ENCODE measurements around the gene KSR1. TPM values are rescaled to one million over a fixed set of nuclear protein-coding genes. Genes with fewer than 3 reads are reported as not detected.
"Not testable (repeated sequence)": the region's sequence is repeated elsewhere in the genome, so short reads cannot be mapped to it uniquely, and the experiment has no call there.

Gene KSR1
- polyA plus RNA-seq, 3 donors: 23.5 to 203 (median 28.7) TPM

GRCh38 chr17:27497696-27498095 lies 41.4 kb downstream of the KSR1 start:
- no peak overlapping the region for H3K27ac ChIP-seq (ENCODE audit: low read depth, low read length)
- WGBS, 3 donors: 49 to 97% (median 89%) methylated on average over 5 of the region's 5 CpGs

DNA sequence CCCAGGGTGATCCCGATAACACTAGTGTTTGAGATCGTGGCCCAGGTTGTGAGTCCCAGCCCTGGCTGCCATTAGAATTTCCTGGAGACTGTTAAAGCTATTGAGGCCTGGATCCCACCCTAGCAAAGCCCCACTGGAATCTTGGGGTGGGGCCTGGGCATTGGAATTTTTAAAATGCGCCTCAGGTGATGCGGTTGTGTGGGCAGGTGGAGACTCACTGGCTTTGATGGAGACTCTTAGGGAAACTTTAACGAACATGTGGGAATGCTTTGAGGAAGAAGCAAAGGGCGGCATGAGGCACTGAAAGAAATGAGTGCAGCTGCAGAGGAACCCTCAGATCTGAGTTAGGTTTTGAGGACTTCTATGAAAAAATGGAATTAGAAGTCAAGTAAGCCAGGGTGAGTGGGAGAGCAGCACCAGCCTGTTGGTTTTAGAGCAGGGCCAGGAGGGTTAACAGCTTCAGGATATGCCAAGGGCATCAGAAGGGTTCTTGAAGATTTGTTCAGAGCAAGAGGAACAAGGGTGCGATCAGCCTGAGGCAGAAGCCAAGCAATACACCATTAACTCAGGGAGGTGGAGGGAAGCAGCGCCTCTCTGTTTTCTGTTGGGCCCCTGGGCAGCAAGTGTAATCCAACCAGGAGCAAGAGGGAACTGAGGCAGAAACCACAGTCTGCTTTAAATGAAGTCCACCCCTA lies 42.5 kb downstream of the KSR1 start:
- H3K27ac ChIP-seq (ENCODE audit: low read depth, low read length): no peak overlapping the region
- 82 to 98% (median 97%) methylated on average over 8 of the region's 8 CpGs for WGBS, 3 donors

DNA sequence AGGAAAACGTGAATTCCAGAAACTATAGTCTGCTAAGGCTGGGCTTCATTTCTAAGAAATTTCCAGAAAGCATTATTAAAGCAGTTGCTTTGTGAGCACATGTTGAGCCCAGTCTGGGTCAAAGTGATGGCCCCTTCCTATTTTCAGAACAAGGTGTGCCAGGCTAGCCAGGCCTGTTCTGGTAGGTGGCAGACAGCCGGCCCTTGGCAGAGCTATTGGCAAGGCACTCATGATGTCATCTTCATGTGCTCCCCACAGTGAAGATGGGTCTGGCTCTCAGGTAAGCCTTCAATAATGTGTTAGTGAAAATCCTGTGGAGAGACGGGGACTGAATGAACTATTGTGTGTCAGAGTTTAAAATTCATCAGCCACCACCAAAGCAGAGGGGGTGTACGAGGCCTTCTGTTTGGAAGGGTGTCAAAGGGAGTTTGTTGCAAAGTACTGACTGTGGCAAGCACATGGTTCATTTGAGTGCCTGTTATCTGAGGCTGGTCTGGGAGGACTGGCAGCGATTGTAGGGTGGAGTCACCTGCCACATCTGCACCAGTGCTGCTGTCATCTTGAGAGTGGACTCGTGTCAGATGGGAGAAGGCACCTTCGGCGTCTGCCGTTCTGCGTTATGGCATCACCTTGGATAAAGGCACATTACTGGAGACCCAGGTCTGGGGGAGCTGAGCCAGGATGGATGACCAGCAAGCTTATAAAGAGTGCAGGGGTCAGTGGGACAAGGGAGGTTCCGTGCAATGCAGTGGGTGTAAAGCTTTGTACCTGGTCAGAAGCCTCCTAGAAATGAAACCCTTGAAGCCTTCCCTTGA lies 43.4 kb downstream of the KSR1 start:
- 74 to 95% (median 94%) methylated on average over 11 of the region's 11 CpGs for WGBS, 3 donors
- no peak overlapping the region for H3K27ac ChIP-seq (ENCODE audit: low read depth, low read length)

GRCh38 chr17:27501338-27501737 lies 45.1 kb downstream of the KSR1 start:
- WGBS, 3 donors: 93 to 97% (median 95%) methylated on average over 3 of the region's 3 CpGs
- H3K27ac ChIP-seq (ENCODE audit: low read depth, low read length): not testable (repeated sequence)

DNA sequence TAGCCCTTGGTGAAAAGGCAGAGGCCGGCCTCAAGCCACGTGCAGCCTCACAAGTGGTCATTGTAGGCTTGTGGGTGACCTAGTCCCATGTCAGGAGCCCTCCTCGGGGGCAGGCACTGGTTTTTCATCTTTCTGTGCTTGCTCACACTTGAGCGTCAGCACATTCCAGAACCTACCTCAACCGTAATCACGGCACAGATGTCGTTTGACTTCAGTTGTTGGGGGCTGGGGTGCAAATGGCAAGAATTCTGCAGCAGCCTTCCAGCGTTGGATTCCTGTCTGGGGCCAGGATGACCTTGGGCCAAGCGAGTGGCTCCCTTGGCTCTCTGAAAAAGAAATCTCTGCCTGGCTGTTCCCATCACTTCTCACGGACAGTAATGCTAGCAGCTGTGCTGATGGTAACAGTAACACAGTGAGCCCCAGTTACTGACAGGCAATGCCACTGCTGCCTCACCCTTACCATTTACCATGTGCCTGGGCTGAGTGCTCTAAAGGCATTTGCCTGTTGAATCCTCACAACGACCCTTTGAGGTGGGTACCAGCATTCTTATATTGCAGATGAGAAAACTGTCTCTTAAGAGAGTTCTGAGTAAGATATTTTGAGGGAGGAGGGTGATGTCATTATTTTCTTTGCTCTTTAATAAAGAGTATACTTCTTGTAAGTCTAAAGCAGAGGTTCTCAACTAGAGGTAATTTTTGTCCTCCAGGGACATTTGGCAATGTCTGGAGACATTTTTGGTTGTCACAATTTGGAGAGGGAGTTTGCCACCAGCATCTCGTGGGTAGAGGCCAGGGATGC lies 46.5 kb downstream of the KSR1 start:
- 35 to 66% (median 57%) methylated on average over 12 of the region's 12 CpGs for WGBS, 3 donors
- no peak overlapping the region for H3K27ac ChIP-seq (ENCODE audit: low read depth, low read length)

GRCh38 chr17:27503611-27504010 lies 47.4 kb downstream of the KSR1 start:
- H3K27ac ChIP-seq (ENCODE audit: low read depth, low read length): no peak overlapping the region
- 83 to 95% (median 94%) methylated on average over 8 of the region's 8 CpGs for WGBS, 3 donors

- 44 to 70% (median 63%) methylated on average over 15 of the region's 15 CpGs for WGBS, 3 donors
- no peak overlapping the region for H3K27ac ChIP-seq (ENCODE audit: low read depth, low read length)
These were observed 48.1 kb downstream of the KSR1 start for GRCh38 chr17:27504188-27504995.

- no peak overlapping the region for H3K27ac ChIP-seq (ENCODE audit: low read depth, low read length)
- 72 to 80% (median 75%) methylated on average over 15 of the region's 15 CpGs for WGBS, 3 donors
These were observed 50.3 kb downstream of the KSR1 start for GRCh38 chr17:27506348-27507218.

GRCh38 chr17:27511168-27511883 lies 55.1 kb downstream of the KSR1 start:
- no peak overlapping the region for H3K27ac ChIP-seq (ENCODE audit: low read depth, low read length)
- WGBS, 3 donors: 65 to 77% (median 76%) methylated on average over 10 of the region's 10 CpGs

- WGBS, 3 donors: 59 to 74% (median 65%) methylated on average over 2 of the region's 2 CpGs
- no peak overlapping the region for H3K27ac ChIP-seq (ENCODE audit: low read depth, low read length)
These were observed 55.8 kb downstream of the KSR1 start for GRCh38 chr17:27512031-27512430.

DNA sequence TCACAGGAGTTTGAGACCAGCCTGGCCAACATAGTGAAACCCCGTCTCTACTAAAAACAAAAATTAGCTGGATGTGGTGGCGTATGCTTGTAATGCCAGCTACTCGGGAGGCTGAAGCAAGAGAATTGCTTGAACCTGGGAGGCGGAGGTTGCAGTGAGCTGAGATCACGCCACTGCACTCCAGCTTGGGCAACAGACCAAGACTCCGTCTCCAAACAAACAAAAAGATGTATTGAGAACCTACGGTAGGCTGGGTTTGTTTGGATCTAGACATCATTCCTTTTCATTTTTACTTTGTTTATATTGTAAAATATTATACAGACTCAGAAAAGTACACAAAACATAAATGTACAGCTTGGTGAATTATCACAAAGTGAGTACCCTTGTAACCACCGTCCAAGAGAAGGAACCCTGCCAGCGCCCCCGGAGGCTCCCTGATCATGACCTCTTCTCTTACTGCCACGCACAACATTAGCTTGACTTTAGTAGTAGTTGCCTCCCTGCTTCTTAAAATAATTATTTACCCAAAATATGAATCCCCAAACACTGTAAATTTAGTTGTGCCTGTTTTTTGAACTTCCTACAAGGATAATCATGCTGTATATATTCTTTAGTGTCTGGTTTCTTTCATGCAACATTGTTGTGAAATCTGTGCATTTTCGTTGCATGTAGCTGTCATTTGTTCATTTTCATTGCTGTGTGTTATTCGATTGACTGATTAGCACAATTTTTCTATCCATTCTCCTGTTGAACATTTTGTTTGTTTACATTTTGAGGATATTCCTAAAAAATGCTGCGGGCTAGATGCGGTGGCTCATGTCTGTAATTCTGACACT lies 56.5 kb downstream of the KSR1 start:
- 58 to 79% (median 77%) methylated on average over 15 of the region's 15 CpGs for WGBS, 3 donors
- no peak overlapping the region for H3K27ac ChIP-seq (ENCODE audit: low read depth, low read length)

DNA sequence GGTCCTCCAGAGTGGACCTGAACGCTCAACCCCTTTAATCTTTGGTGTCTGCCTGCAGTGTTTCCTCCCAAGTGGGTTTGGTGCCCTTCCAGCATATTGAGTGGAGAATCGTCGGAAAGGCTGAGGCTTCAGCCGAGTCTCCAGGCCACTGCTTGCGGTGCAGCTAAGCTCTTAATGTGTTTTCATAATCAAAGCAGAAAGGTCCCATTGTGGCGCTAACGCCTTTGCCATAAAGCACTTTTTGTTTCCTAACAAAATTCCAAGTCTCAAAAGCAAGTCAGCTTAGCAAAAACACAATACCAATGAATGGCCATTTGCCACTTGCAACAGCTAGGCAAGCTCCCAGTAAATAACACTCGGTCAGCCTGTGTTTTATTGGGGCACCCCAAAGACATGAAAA lies 57.6 kb downstream of the KSR1 start:
- 78 to 80% (median 79%) methylated on average over 8 of the region's 8 CpGs for WGBS, 3 donors
- no peak overlapping the region for H3K27ac ChIP-seq (ENCODE audit: low read depth, low read length)

DNA sequence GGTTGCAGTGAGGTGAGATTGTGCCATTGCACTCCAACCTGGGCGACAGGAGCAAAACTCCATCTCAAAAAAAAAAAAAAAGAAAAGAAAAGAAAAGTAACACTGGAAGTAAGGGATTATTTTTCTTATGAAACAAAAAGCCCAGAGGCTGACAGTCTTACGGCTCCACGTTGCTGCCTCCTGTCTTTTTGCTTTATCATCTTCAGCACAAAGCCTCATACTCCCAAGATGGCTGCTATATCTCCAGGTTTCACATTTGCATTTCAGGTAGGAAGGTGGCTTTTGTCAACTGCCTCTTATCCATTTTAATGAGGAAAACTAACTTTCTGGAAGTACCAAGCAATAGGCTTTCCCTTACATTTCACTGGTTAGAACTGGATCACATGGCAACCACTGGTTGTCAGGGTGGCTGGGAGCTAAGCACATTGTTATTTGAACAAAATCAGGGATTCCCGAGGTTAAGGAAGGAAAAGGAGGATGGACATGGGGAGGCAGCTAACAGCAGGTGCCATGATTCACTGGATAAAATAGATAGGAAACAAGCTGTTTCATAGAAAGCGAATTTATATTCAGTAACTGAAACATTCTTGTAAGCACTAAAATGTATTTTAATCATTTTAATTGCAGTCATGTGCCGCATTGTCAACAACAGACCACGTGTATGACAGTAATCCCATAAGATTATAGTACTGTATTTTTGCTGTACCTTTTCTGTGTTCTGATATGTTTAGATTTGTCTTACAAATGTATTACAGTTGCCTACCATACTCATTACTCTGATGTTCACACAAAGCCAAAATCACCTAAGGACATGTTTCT lies 58.6 kb downstream of the KSR1 start:
- H3K27ac ChIP-seq (ENCODE audit: low read depth, low read length): no peak overlapping the region
- 74 to 91% (median 88%) methylated on average over 7 of the region's 7 CpGs for whole genome bisulfite sequencing, 3 donors

GRCh38 chr17:27518048-27518447 lies 61.8 kb downstream of the KSR1 start:
- WGBS, 3 donors: 76 to 96% (median 86%) methylated on average over 3 of the region's 3 CpGs
- no peak overlapping the region for H3K27ac ChIP-seq (ENCODE audit: low read depth, low read length)

Measured in adipose tissue (tissue), 3 donors.